HG02623 (cell line): ENCODE measurements around the gene RIPK1.
"Not testable (repeated sequence)": the region's sequence is repeated elsewhere in the genome, so short reads cannot be mapped to it uniquely, and the experiment has no call there.

Source experiments
- ATAC-seq: cut with Tn5 transposase; IDR thresholded peaks from one replicate; pipeline ENCODE4 v1.9.1; 2021; ENCODE audit warnings: moderate library complexity; ENCODE audit not compliant: unreplicated experiment

RIPK1 gene

DNA sequence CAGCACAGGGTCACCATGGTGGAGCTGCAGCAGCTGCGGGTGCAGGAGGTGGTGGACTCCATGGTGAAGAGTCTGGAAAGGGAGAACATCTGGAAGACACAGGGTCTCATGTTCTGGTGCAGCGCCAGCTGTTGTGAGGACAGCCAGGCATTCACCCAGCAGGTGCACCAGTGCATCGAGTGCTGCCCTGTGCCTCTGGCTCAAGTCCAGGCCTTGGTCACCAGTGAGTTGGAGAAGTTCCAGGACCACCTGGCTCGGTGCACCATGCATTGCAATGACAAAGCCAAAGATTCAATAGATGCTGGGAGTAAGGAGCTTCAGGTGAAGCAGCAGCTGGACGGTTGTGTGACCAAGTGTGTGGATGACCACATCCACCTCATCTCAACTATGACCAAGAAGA, 22.9 kb upstream of the RIPK1 start:
- ATAC-seq: no peak

DNA sequence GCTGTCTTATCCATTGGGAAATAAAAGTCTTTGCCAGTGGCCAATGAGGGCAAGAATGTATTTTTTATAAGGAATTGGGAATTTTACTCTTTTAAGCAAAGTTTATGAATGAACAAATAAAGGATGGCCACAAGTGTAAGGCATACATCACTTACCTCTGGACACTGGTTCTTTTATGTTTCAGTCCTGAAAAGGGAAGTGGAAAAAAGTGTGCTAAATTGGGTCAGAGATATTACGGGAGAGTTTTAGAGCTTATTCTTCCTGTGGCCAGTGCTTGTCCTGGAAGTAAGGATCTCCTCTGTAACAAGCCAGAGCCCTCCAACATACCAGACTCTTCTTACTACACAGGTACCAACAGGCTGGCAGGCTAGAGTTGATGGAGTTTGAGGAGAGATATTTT, 22.5 kb upstream of the RIPK1 start:
- ATAC-seq: no peak

DNA sequence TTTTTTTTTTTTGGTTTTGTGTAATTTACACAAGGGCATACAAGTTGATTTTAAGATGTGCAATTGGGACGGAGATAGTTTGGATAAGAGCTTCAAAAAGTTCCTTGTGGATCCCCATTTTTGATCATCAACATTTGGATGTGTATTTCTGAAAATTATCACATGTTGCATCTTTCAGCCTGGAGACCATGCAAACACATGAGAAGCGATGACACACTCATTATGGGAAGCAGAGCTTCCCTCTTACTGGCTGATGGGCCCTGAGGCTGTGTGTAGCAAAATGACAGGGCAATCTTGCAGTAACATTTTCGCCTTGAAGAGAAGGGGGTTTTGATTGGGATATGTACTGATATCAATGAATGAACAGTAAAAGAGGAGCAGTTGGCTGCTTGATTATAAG, 22.0 kb upstream of the RIPK1 start:
- ATAC-seq: no peak

DNA sequence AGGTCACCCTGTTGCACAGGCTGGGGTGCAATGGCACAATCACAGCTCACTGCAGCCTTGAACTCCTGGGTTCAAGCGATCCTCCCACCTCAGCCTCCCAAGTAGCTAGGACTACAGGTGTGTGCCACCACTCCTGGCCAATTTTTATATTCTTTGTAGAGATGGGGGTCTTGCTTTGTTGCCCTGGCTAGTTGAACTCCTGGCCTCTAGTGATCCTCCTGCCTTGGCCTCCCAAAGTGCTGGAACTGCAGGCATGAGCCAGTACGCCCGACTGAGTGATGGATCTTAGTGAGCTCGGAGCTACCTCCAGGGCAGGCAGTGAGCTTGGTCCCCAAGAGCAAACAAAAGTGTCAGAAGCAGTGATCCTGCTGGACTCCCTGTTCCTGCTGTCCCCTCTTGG, 20.3 kb upstream of the RIPK1 start:
- ATAC-seq: not testable (repeated sequence)

DNA sequence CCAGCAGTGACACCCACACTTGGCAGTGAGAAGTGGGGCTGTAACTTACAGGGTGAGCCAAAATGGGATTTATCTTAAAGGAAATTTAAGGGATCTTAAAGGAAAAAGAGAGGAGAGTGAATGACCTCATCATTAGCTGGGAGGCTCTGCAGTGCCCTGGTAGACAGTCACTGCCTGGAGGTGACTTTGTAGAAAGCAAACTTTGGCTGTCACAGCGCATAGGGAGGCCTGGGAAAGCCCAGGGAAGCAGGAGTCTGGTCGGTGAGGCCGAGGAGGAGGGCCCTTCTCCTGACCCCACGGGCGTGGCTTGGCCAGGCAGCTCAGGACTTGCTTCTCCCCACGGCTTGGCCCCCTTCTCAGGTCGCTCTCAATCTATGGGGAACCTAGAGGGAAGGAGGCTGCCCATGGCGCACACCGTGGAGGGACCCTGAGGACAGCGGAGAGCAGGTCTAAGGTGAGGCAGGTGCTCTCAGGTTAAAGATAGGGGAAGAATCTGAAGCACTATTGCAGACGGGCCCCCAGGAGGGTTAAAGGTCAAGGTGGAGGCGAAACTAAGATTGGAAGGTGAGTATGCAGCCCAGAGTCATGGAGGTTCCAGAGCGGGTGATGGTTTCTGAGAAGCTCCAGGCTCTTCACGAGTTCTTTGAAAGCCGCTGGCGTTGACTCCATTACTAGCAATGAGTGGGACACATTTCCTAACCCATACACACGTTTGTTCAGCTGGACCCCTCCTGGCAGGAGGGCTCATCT, 15.6 kb upstream of the RIPK1 start:
- no peak for ATAC-seq

DNA sequence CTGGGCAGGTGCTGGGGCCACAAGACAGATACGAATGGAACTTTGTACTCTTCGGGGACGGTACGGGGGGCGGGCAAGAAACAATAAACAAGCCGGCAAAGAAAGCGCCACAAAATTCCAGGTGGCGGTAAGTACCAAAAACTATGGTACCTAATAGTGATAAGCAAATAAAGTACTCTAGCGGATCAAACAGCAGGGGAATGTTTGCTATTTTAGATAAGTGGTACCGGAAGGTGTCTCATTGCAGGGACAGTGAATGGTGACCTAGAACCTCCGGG, 15.1 kb upstream of the RIPK1 start:
- no peak for ATAC-seq

DNA sequence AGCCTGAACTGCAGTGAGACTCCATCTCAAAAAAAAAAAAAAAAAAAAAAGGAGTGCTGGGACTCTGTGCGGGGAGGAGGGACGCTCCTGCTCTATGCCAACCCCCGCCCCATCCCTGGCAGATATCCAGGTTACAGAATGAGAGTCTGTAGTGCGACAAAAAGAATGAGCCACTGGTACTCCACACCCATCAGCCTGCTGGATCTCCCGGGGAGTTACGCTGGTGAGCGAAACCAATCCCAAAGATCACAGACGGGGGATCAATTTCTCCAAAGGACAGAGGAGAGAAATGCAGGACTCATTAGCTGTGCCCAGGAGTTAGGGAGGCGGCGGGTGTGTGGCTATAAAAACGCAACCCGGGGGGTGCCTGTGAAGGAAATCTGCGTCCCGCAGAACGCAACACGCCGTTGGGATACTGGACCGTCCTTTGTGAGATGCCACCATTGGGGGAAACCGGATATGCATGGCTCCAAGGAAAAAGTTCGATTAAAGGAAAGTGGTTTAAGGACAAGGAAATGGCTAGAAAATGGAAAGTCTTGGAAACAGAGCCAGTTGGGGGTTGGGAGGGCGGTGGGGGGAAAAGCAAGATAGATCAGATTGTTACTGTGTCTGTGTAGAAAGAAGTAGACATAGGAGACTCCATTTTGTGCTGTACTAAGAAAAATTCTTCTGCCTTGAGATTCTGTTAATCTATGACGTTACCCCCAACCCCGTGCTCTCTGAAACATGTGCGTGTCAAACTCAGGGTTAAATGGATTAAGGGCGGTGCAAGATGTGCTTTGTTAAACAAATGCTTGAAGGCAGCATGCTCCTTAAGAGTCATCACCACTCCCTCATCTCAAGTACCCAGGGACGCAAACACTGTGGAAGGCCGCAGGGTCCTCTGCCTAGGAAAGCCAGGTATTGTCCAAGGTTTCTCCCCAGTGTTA, 13.8 kb upstream of the RIPK1 start:
- ATAC-seq: not testable (repeated sequence)

DNA sequence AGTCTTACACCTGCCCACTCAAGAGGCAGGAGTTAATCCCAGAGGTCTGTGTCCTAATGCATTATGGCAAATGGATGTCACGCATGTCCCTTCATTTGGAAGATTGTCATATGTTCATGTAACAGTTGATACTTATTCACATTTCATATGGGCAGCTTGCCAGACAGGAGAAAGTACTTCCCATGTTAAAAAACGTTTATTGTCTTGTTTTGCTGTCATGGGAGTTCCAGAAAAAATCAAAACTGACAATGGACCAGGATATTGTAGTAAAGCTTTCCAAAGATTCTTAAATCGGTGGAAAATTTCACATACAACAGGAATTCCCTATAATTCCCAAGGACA, 13.2 kb upstream of the RIPK1 start:
- ATAC-seq: not testable (repeated sequence)

DNA sequence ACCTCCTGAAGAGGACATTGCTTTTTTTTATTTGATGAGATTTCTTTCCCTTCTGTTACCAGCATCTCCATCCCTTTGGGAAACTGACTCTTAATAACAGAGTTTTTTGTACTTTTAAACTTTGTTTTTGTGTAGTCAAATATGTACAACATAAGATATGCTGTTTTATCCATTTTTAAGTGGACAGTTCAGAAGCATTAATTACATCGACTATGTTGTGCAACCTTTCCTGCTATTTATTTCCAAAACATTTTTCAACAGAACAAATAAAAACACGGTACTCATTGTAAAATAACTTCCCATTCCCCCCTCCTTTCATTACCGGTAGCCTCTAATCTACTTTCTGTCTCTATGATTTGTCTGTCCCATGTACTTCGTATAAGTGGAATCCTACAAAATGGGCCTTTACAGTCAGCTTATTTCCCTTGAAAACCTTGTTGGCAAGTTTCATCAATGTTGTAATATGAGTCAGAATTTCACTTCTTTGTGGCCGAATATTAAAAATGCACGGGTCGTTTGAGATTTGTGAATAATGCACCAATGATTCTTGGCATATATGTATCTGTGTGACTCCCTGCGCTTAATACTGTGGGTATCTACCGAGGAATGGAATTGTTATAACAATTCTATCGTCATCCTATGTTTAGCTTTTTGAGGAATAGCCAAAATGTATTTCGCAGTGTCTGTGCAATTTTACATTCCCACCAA, 11.1 kb upstream of the RIPK1 start:
- ATAC-seq: no peak

DNA sequence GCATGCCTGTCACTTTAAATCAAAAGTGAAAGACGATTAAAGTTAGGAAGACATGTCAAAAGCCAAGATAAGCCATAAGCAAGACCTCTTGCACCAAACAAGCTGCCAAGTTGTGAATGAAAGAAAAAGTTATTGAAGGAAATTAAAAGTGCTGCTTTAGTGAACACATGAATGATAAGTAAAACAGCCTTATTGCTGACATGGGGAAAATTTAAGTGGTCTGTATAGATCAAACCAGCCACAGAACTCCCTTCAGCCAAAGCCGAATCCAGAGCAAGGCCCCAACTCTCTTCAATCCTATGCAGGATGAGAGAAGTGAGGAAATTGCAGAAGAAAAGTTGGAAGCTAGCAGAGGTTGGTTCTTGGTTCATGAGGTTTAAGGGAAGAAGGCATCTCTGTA, 9.3 kb upstream of the RIPK1 start:
- ATAC-seq: no peak

DNA sequence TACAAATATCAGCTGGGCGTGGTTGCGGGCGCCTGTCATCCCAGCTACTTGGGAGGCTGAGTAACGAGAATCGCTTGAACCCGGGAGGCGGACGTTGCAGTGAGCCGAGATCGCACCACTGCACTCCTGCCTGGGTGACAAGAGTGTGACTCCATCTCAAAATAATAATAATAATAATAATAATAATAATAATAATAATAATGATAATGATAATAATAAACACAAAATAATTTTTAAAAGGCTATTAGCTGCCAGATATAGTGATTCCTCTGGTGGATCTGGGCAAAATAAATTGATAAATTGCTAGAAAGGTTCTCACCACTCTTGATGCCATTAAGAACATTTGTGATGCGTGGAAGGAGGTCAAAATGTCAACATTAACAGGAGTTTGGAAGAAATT, 8.2 kb upstream of the RIPK1 start:
- not testable (repeated sequence) for ATAC-seq

DNA sequence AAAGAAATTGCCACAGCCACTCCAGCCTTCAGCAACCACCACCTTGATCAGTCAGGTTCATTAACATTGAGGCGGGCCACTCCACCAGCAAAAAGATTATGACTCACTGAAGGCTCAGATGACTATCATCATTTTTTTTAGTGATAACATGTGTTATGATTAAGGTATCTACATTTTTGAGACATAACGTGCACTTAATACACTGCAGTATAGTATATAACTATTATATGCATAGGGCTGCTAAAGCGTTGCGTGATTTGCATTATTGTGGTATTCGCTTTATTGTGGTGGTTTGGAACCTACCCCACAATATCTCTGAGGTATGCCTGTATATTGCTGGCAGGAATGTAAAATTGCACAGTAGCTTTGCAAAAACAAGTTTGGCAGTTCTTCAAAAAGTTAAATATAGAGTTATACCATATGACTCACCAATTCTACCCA, 6.8 kb upstream of the RIPK1 start:
- no peak for ATAC-seq

DNA sequence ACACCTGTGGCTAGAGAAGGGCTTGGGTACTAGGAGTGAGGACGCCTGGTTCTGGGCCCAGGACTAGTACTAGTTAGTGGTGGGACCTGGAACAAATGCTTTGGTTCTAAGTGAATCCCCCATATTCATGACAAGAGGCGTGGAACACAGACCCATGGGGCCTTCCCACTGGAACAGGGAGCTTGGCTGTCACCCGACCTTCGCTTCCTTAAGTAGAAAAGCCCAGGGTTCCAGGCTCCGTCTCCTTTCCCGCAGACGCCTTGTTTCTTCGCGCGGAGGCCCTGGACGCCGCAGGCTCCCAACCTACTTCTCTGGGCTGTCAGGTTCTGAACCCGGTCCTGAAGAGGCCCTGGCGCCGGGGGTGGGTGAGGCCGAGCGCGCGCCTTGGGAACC, 5.0 kb upstream of the RIPK1 start:
- not testable (repeated sequence) for ATAC-seq

DNA sequence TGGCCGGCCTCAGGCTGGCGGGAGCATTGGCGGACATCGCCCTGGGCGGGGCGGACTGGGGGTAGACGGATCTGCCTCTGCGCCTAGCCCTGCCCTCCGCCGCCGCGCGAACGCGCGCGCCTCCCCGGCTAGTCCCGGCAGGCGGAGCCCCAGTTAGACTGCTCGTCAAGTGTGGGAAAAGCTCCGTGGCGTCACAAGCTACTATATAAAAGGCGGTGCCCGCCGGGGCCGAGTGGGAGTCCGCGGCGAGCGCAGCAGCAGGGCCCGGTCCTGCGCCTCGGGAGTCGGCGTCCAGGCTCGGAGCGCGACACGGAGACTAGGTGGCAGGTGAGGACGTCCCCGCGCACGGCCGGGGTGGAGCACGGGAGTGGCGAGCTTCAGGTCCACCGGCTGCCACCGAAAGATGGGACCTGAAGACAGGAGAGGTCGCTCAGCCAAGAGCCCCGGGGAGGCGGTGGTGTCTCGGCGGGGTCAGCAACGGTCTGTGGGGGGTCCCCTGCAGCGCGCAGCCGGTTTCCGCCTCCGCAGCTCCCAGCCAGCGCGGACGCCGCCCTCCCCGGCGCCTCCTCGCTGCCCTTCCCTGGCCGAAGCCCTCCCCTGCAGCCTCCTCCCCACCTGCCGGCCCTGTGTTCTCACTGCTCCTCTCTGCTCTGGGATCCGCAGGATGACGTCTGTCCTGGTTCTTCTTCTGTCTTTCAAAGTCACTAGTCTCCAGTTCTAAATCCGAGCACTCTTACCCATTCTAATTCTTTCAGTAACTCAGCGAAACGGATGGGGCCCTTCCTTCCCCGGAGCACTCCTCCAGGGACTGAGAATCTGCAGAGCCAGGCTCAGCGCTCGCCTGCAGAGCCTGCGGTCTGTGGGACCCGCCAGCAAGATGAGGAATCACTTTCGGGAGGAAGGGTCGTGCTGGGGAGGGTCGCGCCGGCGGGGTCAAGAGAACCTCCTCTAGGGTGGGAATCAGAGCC, 4.3 kb upstream of the RIPK1 start:
- peak; percentile 71 for ATAC-seq

DNA sequence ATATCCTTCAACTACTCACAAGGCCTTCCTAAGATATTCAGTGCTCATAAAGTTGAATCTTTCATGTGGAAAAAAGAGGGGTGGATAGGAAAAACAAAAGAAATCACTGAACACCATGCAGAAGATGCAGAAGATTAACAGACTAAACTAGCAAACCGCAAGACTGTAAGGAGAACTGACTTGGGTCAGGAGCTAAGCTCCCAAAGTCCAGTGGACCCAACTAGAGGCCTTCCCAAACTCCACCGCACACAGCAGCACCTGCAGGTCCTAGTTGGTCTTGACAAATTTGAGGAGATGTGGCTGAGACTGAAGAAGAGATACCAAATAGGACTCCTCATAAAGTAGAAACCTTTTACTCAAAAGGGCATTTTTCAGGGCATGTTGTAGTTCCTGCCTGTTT, 3.3 kb downstream of the RIPK1 start:
- no peak for ATAC-seq

DNA sequence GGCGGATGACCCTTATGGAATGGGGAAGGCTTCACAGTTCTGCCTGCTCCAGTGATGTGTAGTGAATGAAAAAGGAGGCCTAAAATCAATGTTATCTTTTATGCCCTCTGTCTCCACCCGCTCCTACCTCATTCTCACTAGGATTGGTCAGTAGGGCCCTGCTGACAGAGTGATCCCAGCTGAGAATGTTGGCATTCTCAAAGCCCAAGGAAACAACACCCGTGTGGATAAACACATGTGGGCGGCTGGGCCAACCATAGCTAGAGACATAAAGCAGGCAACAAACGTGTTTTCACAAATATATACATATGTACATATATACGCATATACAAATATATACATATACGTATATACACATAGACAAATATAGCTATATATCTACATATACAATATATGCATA, 4.5 kb downstream of the RIPK1 start:
- ATAC-seq: no peak

DNA sequence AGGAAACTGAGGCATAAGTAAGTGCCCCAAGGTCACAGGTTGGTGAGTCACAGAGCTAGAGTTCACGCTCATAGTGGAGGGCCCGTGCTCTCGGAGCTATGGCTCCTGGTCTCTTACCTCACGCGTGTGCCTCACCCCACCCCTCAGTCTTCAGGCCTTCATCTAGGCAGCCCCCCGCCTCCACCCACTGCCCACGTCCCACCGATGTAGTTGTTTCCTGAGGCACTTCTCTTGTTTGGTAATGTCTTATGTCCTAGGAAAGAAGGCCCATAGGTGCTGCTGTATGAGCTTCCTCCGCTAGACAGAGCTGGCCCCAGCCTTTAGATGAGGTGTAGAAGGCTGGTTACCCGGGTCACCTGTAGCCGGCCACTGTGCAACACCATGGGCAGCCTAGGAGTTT, 5.1 kb downstream of the RIPK1 start:
- ATAC-seq: no peak

DNA sequence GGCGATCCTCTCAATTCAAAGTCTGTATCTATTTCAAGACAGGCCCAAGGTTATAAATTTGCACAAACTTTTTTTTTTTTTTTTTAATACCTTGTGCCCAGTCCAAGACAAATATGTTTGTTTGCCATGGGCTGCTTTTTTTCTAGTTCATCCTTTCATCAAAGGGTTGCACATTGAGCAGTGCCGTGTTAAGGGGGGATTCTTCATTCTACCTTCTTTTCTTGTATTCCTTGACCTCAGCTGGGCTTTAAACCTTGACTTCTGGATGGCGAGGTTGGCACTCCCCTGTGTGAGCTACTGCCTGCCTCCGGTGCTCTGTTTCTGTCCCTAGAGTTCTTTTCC, 7.4 kb downstream of the RIPK1 start:
- ATAC-seq: no peak

DNA sequence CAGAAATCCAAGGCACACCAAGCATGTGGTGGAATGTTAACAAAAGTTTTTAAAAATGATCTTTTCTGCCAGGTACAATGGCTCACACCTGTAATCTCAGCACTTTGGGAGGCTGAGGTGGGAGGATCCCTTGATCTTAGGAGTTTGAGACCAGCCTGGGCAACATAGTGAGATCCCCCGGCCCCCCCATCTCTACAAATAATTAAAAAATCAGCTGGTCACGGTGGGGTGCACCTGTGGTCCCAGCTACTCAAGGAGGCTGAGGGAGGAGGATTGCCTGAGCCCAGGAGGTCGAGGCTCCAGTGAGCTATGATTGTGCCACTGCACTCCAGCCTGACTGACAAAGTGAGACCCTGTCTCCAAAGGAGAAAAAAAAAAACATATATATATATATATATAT, 8.0 kb downstream of the RIPK1 start:
- no peak for ATAC-seq

DNA sequence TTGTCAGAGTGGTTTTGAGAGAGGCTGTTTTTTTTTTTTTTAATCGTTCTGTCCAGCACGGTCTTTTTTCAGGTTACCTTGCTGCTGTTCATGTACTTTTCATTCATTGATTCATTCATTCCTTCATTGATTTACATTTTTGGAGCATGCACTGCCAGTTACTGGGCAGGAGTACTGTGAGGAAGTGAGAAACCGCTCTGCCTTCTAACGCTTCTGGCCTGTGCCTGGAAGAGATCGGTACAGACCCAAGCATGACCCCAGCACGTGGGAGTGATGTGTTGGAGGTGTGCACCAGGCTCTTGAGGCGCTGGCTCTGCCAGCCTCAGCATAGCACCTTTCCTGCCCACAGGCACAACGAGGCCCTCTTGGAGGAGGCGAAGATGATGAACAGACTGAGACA, 9.1 kb downstream of the RIPK1 start:
- no peak for ATAC-seq

DNA sequence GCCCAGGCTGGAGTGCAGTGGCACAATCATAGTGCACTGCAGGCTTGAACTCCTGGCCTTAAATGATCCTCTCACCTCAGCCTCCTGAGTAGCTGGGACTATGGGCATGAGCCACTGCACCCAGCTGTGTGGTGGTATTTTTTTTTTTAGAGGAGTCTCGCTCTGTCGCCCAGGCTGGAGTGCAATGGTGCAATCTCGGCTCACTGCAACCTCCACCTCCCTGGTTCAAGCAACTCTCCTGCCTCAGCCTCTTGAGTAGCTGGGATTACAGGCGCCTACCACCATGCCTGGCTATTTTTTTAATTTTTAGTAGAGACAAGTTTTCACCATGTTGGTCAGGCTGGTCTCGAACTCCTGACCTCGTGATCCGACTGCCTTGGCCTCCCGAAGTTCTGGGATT, 10.7 kb downstream of the RIPK1 start:
- ATAC-seq: not testable (repeated sequence)
